Measurements from ENCODE around the gene MITF. TPM values are rescaled to one million over a fixed set of nuclear protein-coding genes. Genes with fewer than 3 reads are reported as not detected.

MITF gene
- 23.7 and 26.5 TPM in 2 replicates for total RNA-seq

DNA sequence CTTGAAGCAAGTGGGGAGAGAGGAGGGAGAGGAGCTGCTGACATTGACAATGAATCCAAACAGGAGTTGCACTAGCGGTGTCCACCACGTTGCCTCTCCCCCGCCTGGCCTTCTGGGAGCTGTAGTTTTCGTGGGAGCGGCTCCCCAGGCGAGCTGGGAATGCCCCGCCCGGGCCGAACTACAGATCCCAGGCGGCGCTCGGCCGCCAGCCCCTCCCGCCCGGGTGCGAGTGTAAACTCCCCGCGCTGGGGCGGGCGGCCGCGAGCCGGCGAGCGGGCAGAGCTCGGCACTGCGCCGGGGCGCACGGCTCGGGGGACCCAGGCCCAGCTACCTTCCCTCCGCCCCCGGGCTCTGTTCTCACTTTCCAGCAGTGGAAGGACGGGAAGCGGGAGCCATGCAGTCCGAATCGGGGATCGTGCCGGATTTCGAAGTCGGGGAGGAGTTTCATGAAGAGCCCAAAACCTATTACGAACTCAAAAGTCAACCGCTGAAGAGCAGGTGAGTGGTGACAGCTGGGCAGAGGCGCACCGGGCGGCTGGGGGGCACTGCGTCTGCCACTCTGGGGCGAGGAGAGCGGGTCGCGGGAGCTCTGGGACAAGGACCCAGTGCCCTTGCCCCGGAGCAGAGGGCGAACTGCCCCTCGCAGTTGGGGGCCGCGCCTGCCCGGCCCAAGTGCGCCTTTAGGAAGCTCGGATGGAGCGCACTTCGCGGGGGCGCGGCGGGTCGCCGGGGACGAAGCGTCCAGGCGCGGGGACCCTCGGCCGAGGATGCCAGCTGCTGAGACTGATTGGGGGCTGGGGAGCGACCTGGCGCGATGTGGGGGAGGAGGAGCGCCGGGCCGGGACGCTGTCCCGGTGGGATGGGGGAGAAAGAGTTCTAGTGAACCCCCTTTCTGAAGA, at the start of gene MITF:
MITF (plus strand) TSS at position 261 of the 899 bp plus-strand sequence; CDS start at position 395, 134 bp downstream.

DNA sequence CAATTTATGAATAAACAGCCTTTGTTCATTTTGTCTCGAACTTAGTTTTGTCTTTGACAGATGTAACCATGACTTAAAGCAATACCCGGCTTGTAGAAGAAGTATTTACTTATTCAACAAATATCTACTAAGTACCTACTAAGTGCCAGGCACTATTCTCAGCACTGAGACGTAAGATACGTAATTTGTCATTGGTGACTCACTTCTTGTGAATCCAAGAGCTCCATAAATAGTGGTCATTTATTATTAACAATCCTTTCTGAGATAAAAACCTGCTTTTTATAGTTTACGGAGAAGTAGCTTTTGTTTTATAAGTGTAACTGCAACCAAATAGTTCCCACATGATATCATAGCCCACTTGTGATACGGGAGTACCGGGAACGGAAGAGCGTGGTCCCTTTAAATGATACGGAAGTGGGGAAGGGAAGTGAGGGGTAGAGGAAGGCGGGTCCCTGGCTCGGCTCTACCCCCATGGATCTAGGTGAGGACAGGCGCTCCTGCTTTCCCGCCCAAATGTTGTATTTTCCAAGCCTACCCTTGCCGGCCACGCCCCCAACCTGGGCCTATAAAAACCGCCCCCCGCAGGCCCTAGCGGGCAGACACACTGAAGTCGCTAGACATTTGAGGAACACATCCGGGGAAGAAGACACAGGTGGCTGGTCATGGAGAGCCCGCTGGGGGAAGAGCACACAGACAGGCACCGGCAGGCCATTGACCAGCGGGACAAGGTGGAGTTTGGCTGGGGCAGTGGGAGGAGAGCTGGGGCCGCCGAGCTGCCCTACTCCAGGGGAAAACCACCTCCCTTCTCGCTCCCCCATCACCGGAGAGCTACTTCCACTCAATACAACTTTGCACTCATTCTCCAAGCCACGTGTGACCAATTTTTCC, 260.1 kb downstream of the MITF start, which contains the start of gene SAMMSON:
SAMMSON (plus strand) TSS at position 594 of the 888 bp plus-strand sequence.

